Gastrocnemius medialis (tissue), 4 donors: Measurements from ENCODE around the gene UROC1.

Source experiments
- POLR2A ChIP-seq, 2 donors: fragments of 450-650 bp; IDR thresholded peaks; one replicate each; pipeline ENCODE4 v1.6.1; 2017; ENCODE audit warnings: antibody characterized with exemption in 2 of 2, mild to moderate bottlenecking in 2 of 2, moderate library complexity in 2 of 2
- TF ChIP-seq, protein P1 (sequence below), 5 experiments: fragments of 450-650 bp in 3 of 5; fragments of 200-600 bp in 2 of 5; sonication (generic) in 2 of 5; IDR thresholded peaks in 4 of 5; conservative IDR thresholded peaks in 1 of 5; 1 replicate in 4 of 5; 2 replicates in 1 of 5; pipeline ENCODE4 v1.5.1; 2016 to 2019; ENCODE audit warnings: antibody characterized with exemption in 5 of 5, mild to moderate bottlenecking in 3 of 5, moderate library complexity in 3 of 5

DNA sequence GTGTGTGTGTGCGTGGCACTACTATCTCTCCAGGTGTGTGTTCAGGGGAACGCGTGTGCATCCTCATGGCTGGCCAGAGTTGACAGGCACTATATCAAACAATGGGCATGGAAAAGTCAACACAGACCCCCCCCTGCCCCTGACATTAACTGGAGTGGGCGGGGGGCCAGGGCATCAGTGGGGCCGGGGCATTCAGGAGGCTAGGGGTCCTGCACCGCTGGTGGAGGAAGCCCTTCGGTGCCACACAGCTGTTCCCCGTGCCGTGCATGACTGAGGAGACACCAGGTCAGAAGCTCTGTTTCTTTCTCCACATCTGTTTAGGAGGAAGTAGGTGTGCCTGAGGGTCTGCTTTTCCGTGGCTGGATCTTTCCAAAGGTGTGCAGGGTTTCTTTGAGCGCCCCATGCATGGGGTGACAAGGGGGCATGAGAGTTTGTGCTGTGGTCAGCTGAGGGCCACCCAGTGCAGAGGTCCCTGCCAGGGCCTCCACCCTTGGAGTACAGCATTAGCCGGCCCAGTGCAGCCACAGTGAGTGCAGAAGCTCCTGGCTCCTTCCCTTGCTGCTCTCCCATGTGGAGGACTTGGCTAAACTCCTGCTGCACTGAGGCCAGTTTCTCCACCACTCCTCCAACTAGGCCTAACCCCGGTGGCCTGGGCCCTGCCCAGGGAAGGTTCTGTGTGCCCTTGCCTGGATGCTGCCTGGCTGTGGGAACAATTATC, 33.7 kb upstream of the UROC1 start:
- TF ChIP-seq, protein P1, sequence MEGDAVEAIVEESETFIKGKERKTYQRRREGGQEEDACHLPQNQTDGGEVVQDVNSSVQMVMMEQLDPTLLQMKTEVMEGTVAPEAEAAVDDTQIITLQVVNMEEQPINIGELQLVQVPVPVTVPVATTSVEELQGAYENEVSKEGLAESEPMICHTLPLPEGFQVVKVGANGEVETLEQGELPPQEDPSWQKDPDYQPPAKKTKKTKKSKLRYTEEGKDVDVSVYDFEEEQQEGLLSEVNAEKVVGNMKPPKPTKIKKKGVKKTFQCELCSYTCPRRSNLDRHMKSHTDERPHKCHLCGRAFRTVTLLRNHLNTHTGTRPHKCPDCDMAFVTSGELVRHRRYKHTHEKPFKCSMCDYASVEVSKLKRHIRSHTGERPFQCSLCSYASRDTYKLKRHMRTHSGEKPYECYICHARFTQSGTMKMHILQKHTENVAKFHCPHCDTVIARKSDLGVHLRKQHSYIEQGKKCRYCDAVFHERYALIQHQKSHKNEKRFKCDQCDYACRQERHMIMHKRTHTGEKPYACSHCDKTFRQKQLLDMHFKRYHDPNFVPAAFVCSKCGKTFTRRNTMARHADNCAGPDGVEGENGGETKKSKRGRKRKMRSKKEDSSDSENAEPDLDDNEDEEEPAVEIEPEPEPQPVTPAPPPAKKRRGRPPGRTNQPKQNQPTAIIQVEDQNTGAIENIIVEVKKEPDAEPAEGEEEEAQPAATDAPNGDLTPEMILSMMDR (IDR thresholded peaks at IDR 0.05 in 4 of 5, conservative IDR thresholded peaks at IDR 0.05 in 1 of 5), result no peak
- no peak for TF ChIP-seq POLR2A (IDR thresholded peaks at IDR 0.05)
